IPS-NIHi7 (cell line): ENCODE results near the gene C1orf35.

Experiments used
- DNase-seq: peaks from one replicate; pipeline ENCODE4 v3.0.0; 2012; ENCODE audit warnings: mixed read lengths; ENCODE audit errors: extremely low spot score

C1orf35 gene

DNA sequence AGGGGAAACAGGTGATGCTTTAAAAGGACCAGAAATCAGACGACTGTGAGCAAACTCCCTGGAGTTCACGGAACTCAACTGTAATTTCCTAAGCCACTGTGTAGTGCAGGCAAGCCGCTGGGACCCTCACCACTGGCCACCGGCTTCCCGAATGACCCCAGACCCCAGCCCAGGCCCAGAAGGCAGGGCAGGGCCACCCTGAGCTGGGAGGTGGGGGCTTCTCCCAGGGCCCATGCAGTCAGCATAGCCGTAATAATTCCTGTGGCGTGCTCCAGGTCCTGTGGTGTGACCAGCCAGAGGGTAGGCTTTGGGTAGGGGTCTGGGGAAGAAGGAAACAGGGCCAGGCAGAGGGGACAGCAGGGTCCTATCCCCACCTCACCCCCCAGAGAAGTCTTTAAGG lies 24.1 kb downstream of the C1orf35 start:
- DNase-seq = no peak

DNA sequence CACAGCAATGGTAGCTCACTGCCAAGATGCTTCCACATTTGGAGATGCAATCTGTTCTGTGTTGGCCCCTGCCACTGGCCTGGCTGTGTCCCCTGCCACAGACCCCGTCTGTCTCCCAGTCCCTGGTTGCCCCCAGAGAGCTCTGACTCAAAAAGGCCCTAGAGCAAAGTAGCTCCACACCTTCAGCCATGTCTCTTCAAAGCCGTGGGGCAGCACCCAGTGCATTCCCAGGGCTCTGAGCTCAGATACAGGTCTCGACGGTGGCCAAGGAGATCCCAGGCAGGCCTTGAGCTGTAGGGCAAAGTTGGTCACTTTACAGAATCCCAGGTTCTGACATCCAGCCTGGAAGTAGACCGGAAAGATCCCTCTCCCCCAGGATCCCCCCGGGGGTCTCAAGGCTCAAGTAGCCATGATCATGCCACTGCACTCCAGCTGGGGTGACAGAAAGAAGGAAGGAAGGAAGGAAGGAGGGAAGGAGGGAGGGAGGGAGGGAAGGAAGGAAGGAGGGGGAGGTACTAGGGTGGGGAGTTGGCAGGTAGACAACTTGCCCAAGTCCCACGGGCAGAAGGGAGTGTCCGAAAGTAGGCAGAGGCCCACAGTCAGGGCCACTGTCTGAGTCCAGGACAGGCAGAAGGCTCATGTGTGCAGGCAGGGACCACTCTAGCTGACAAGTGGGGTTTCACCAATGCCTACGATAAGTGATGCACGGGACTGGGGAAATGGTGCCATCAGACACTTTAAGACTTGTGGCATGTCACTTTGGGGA lies 25.4 kb downstream of the C1orf35 start:
- no peak for DNase-seq

GRCh38 chr1:228076796-228077430 lies 26.2 kb downstream of the C1orf35 start:
- DNase-seq = no peak

DNA sequence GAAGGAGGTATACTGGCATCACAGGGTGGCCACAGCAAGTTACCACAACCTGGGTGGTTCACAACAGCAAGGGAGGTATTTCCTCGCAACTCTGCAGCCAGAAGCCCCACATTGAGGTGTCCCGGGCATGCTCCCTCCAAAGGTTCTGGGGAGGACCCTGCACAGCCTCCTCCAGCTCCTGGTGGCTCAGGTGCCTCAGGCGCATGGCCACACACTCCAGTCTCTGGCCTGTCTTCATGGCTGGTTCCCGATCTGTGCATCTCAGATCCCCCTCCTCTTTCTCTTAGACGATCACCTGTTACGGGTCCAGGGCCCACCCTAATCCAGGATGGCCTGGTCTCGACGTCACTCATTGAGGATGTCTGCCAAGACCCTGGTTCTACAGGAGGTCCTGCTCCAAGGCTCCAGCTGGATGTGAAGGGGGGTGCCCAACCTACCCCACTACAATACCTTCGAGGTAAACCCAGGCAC lies 27.3 kb downstream of the C1orf35 start:
- no peak for DNase-seq

GRCh38 chr1:228074954-228075730 lies 28.0 kb downstream of the C1orf35 start:
- no peak for DNase-seq

DNA sequence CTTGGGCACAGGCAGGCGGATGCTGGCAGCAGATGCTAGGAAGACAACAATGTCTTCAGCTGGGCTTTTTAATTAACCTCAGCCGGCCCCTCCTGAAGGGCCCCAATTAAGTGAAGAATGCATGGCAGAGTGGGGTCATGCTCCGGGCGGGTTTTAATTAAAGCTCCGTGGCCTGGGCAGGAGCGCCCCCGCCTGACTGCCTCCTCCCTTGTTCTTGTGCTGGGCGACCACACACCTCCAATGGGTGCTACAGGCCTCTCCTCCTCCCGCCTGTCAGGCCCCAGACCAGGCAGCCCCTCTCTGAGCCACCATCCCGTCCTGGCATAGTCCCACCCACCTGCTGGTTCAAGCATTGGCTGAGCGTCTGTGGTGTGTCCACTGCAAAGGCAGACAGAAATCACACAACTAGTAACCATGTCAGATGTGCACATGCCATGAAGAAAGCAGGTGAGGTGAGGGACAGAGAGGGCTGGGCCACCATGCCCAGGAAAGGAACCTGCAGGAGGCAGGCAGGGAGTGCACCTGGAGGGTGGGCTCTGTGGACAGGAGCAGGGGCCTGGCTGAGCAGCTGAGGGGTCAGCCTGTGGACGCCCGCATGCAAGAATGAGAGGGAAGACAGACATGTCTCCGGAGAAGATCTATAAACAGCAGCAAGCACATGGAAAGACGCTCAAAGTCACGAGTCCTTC lies 29.1 kb downstream of the C1orf35 start:
- peak; percentile 72 for DNase-seq

- DNase-seq = no peak
Measured at GRCh38 chr1:228073061-228073856, 29.9 kb downstream of the C1orf35 start.

GRCh38 chr1:228072658-228073043 lies 30.5 kb downstream of the C1orf35 start:
- DNase-seq = no peak

GRCh38 chr1:228071839-228072657 lies 31.1 kb downstream of the C1orf35 start:
- DNase-seq = no peak

GRCh38 chr1:228070851-228071250 lies 32.3 kb downstream of the C1orf35 start:
- DNase-seq = no peak

DNA sequence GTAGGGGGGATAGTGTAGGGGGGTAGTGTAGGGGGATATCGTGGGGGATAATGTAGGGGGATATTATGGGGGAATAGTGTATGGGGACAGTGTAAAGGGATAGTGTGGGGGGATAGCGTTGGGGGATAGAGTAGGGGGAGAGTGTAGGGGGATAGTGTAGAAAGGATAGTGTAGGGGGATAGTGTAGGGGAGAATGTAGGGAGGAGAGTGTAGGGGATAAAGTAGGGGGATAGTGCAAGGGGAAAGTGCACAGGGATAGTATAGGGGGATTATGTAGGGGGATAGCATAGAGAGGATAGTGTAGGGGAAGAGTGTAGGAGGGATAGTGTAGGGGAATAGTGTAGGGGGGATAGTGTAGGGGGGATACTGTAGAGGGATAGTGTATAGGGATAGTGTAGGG lies 33.0 kb downstream of the C1orf35 start:
- DNase-seq = no peak

DNA sequence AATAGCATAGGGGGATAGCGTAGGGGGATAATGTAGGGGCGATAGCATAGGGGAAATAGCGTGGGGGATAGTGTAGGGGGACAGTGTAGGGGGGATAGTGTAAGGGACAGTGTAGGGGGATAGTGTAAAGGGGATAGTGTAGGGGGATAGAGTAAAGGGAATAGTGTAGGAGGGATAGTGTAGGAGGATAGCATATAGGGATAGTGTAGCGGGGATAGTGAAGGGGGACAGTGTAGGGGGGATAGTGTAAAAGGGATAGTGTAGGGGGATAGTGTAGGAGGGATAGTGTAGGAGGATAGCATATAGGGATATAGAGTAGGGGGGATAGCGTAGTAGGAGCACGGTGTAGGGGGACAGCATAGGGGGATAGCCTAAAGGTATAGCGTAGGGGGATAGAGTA lies 34.8 kb downstream of the C1orf35 start:
- DNase-seq = no peak

- no peak for DNase-seq
Measured at GRCh38 chr1:228066891-228067654, 36.1 kb downstream of the C1orf35 start.

- no peak for DNase-seq
Measured at GRCh38 chr1:228066416-228066815, 36.7 kb downstream of the C1orf35 start.

GRCh38 chr1:228065543-228066347 lies 37.4 kb downstream of the C1orf35 start:
- no peak for DNase-seq

- no peak for DNase-seq
Measured at GRCh38 chr1:228064741-228065542, 38.2 kb downstream of the C1orf35 start.

DNA sequence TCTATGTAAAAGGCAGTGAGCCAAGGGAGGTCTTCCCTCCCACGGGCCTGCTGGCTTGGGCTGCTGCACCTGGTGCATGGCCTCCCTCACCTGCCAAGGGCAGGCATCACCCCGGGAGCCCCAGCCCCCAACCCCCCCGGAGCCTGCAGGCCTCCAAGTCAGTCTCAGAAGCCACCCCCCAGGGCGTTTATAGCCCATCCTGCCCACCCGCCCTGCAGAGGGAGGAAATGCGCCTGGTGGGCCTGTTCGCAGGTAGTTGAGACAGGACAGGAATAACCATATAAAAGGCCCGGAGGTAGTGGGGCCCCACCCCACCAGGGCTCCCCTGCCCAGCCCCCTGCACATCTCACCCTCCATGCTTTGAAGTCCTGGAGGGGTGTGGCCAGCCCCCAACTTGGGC lies 38.8 kb downstream of the C1orf35 start:
- peak; percentile 26 for DNase-seq
